Measurements from ENCODE around the gene ARPC5. TPM values are rescaled to one million over a fixed set of nuclear protein-coding genes. Genes with fewer than 3 reads are reported as not detected.

The ARPC5 gene
- total and polyA plus RNA-seq, 2 of the 8 experiments (the other 6 are each of a cell fraction or from before 2014, with no cell fraction given): 24.0 to 60.8 TPM

- H3K4me3 ChIP-seq (ENCODE audit: extremely low read depth in 1 of 4, insufficient read depth in 2 of 4, low read depth in 3 of 4, low read length in 4 of 4): no peak overlapping the region
- no peaks in the 10 kb centered on the region for H3K23me2 ChIP-seq (ENCODE audit: low read depth, low read length)
- H4K91ac ChIP-seq (replicated peaks; ENCODE audit: insufficient read length, low read length): no peak overlapping the region
- no peaks in the 10 kb centered on the region for H3K4me1 ChIP-seq (replicated peaks in 1 of 4; ENCODE audit: control insufficient read depth in 3 of 4, insufficient read depth in 4 of 4, low read length in 3 of 4)
- no peak overlapping the region for H3K18ac ChIP-seq (ENCODE audit: extremely low read depth, low read length)
- H3K9ac ChIP-seq (replicated peaks in 1 of 4; ENCODE audit: extremely low read depth in 1 of 4, low read depth in 3 of 4, low read length in 3 of 4): no peak overlapping the region
- H2BK120ac ChIP-seq (replicated peaks; ENCODE audit: low read depth, low read length): no peak overlapping the region
- H2AK5ac ChIP-seq (ENCODE audit: low read depth, low read length): no peak overlapping the region
- H2BK5ac ChIP-seq (ENCODE audit: low read depth, low read length): no peak overlapping the region
- no peak overlapping the region for H4K5ac ChIP-seq (ENCODE audit: insufficient read length, low read depth, low read length)
- H2BK20ac ChIP-seq (ENCODE audit: low read length): no peak overlapping the region
- H4K20me1 ChIP-seq (replicated peaks in 1 of 2; ENCODE audit: control insufficient read depth in 1 of 2, insufficient read depth in 2 of 2, low read length in 2 of 2): no peaks in the 10 kb centered on the region
- ChIA-PET CTCF (ENCODE audit: partially characterized antibody) (interaction anchor here (0.6 to 6.2 kb wide), 34 partner anchors 8 to 642 kb away, joined by 3 to 87 read pairs (median 4); no protein-coding TSS in a partner anchor), POLR2A (ENCODE audit: partially characterized antibody) (no interaction called here)
- no peak overlapping the region for H3K14ac ChIP-seq (ENCODE audit: insufficient read length)
- H2BK15ac ChIP-seq (ENCODE audit: low read length): no peak overlapping the region
- FAIRE-seq (no peak), DNase-seq (ENCODE audit: low read depth in 1 of 2, low spot score in 2 of 2) (no peak)
- H3K27me3 ChIP-seq (replicated peaks in 1 of 4; ENCODE audit: control insufficient read depth in 3 of 4, extremely low read depth in 1 of 4, insufficient read depth in 3 of 4, low read length in 3 of 4): no peaks in the 10 kb centered on the region
- H3K79me1 ChIP-seq (ENCODE audit: low read depth, low read length): no peaks in the 10 kb centered on the region
- no peak overlapping the region for H4K8ac ChIP-seq (ENCODE audit: extremely low read depth, insufficient read depth, low read length)
- H3K4me2 ChIP-seq (ENCODE audit: insufficient read depth in 1 of 2, low read depth in 2 of 2, low read length in 2 of 2): no peak overlapping the region
- no peak for TF ChIP-seq CHD2 (IDR thresholded peaks at IDR 0.05; ENCODE audit: low read length)
- TF ChIP-seq, protein P1, sequence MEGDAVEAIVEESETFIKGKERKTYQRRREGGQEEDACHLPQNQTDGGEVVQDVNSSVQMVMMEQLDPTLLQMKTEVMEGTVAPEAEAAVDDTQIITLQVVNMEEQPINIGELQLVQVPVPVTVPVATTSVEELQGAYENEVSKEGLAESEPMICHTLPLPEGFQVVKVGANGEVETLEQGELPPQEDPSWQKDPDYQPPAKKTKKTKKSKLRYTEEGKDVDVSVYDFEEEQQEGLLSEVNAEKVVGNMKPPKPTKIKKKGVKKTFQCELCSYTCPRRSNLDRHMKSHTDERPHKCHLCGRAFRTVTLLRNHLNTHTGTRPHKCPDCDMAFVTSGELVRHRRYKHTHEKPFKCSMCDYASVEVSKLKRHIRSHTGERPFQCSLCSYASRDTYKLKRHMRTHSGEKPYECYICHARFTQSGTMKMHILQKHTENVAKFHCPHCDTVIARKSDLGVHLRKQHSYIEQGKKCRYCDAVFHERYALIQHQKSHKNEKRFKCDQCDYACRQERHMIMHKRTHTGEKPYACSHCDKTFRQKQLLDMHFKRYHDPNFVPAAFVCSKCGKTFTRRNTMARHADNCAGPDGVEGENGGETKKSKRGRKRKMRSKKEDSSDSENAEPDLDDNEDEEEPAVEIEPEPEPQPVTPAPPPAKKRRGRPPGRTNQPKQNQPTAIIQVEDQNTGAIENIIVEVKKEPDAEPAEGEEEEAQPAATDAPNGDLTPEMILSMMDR (IDR thresholded peaks at IDR 0.05; ENCODE audit: control extremely low read depth in 1 of 3, insufficient read depth in 1 of 3, low read depth in 1 of 3, low read length in 3 of 3): no peak
- no peak for TF ChIP-seq CREB1 (IDR thresholded peaks at IDR 0.05)
- no peak for TF ChIP-seq MAX (IDR thresholded peaks at IDR 0.05)
- no peak for TF ChIP-seq POLR2AphosphoS5 (IDR thresholded peaks at IDR 0.05; ENCODE audit: low read depth, low read length)
- no peak for TF ChIP-seq TAF7 (optimal IDR thresholded peaks at IDR 0.05; ENCODE audit: borderline replicate concordance, low read depth, low read length)
- no peak for TF ChIP-seq SIRT6 (IDR thresholded peaks at IDR 0.05; ENCODE audit: low read length)
- TF ChIP-seq PHF8 (conservative IDR thresholded peaks at IDR 0.05; ENCODE audit: low read depth, low read length): no peak
- no peak for TF ChIP-seq CBX5 (IDR thresholded peaks at IDR 0.05; ENCODE audit: low read depth, low read length)
- TF ChIP-seq USF2 (IDR thresholded peaks at IDR 0.05; ENCODE audit: low read length): no peak
- no peak for TF ChIP-seq FOSL1 (IDR thresholded peaks at IDR 0.05; ENCODE audit: insufficient read depth, low read depth, low read length)
- H3K23ac ChIP-seq (ENCODE audit: insufficient read length): no peak overlapping the region
- no peak overlapping the region for H3K4ac ChIP-seq (replicated peaks; ENCODE audit: insufficient read length, low read depth, low read length)
- H3K9me3 ChIP-seq (ENCODE audit: insufficient read depth in 2 of 2, low read depth in 1 of 2, low read length in 1 of 2): peaks cover 0 to 7% of the 10 kb centered on the region in 2 experiments; a peak in 1 of 4 replicates
- no peak overlapping the region for H3K27ac ChIP-seq (ENCODE audit: low read depth, low read length)
- H2AFZ ChIP-seq (ENCODE audit: low read length): no peak overlapping the region
- H3K79me2 ChIP-seq (ENCODE audit: control insufficient read depth in 1 of 2, insufficient read depth in 2 of 2, low read length in 2 of 2): no peaks in the 10 kb centered on the region
- no peak overlapping the region for H3K56ac ChIP-seq (replicated peaks; ENCODE audit: insufficient read length, low read depth, low read length)
- H3K36me3 ChIP-seq (ENCODE audit: control insufficient read depth in 2 of 4, insufficient read depth in 4 of 4, low read length in 3 of 4): no peaks in the 10 kb centered on the region
- H2BK12ac ChIP-seq (ENCODE audit: low read depth, low read length): no peak overlapping the region
Observed at GRCh38 chr1:183654706-183655105, 19.1 kb upstream of the ARPC5 start.
